Trophoblast cell (in vitro differentiated cells and primary cell): Measurements from ENCODE around the gene TF.

Experiments used
- DNase-seq, 2 donors: peaks; one replicate each; pipeline ENCODE4 v3.0.0-alpha.2; 2016
- H2AFZ ChIP-seq: 2 replicates; pipeline ENCODE4 v1.6.1; 2013; ENCODE audit warnings: low read length, moderate library complexity, mild to moderate bottlenecking; ENCODE audit not compliant: insufficient read depth, poor library complexity
- H2AK5ac ChIP-seq: 2 replicates; pipeline ENCODE4 v1.6.1; 2013; ENCODE audit warnings: mild to moderate bottlenecking, low read length
- H2BK120ac ChIP-seq: 2 replicates; pipeline ENCODE4 v1.6.1; 2013; ENCODE audit warnings: low read length, mild to moderate bottlenecking, moderate library complexity; ENCODE audit not compliant: insufficient read depth, poor library complexity
- H2BK12ac ChIP-seq: 2 replicates; pipeline ENCODE4 v1.6.1; 2013; ENCODE audit warnings: mild to moderate bottlenecking, low read length, moderate library complexity
- H2BK5ac ChIP-seq: 2 replicates; pipeline ENCODE4 v1.6.1; 2013; ENCODE audit warnings: low read length, low read depth, moderate library complexity, mild to moderate bottlenecking; ENCODE audit not compliant: poor library complexity
- H3K14ac ChIP-seq: 2 replicates; pipeline ENCODE4 v1.6.1; 2013; ENCODE audit warnings: mild to moderate bottlenecking, low read length
- H3K18ac ChIP-seq: 2 replicates; pipeline ENCODE4 v1.6.1; 2013; ENCODE audit warnings: mild to moderate bottlenecking, low read length
- H3K23ac ChIP-seq: 2 replicates; pipeline ENCODE4 v1.6.1; 2013; ENCODE audit warnings: low read length
- H3K27ac ChIP-seq: 2 replicates; pipeline ENCODE4 v1.5.1; 2013; ENCODE audit warnings: low read depth, mild to moderate bottlenecking, inconsistent platforms, low read length, moderate library complexity
- H3K27me3 ChIP-seq: 2 replicates; pipeline ENCODE4 v1.6.1; 2013; ENCODE audit warnings: inconsistent platforms, mild to moderate bottlenecking, low read length, moderate library complexity; ENCODE audit not compliant: insufficient read depth
- H3K36me3 ChIP-seq, 2 experiments: 1 replicate in 1 of 2; 2 replicates in 1 of 2; pipeline ENCODE4 v1.6.1; 2013; ENCODE audit warnings: low read length in 2 of 2, mild to moderate bottlenecking in 2 of 2, moderate library complexity in 1 of 2; ENCODE audit not compliant: insufficient read depth in 2 of 2, control insufficient read depth in 1 of 2
- H3K4ac ChIP-seq: 2 replicates; pipeline ENCODE4 v1.6.1; 2013; ENCODE audit warnings: low read depth, mild to moderate bottlenecking, low read length, moderate library complexity
- H3K4me1 ChIP-seq, 2 experiments: 1 replicate in 1 of 2; 2 replicates in 1 of 2; pipeline ENCODE4 v1.6.1; 2013; ENCODE audit warnings: low read length in 2 of 2, mild to moderate bottlenecking in 2 of 2, moderate library complexity in 1 of 2; ENCODE audit not compliant: insufficient read depth in 2 of 2, control insufficient read depth in 1 of 2
- H3K4me2 ChIP-seq: 2 replicates; pipeline ENCODE4 v1.6.1; 2013; ENCODE audit warnings: inconsistent platforms, mild to moderate bottlenecking, low read length, moderate library complexity
- H3K4me3 ChIP-seq: 2 replicates; pipeline ENCODE4 v1.5.1; 2013; ENCODE audit warnings: mild to moderate bottlenecking, low read depth, low read length, inconsistent platforms
- H3K79me1 ChIP-seq: one replicate; pipeline ENCODE4 v1.6.1; 2013; ENCODE audit warnings: low read length
- H3K79me2 ChIP-seq: 2 replicates; pipeline ENCODE4 v1.6.1; 2013; ENCODE audit warnings: low read length, mild to moderate bottlenecking; ENCODE audit not compliant: control insufficient read depth, insufficient read depth, poor library complexity
- H3K9ac ChIP-seq: 2 replicates; pipeline ENCODE4 v1.6.1; 2013; ENCODE audit warnings: mild to moderate bottlenecking, low read length
- H3K9me3 ChIP-seq: 2 replicates; pipeline ENCODE4 v1.6.1; 2013; ENCODE audit warnings: low read depth, mild to moderate bottlenecking, control low read depth, inconsistent platforms, low read length; ENCODE audit not compliant: insufficient read depth
- H4K12ac ChIP-seq: 2 replicates; pipeline ENCODE4 v1.6.1; 2013; ENCODE audit warnings: low read depth, mild to moderate bottlenecking, low read length, moderate library complexity
- H4K8ac ChIP-seq: 2 replicates; pipeline ENCODE4 v1.6.1; 2013; ENCODE audit warnings: low read depth, mild to moderate bottlenecking, low read length, moderate library complexity
- H4K91ac ChIP-seq: one replicate; pipeline ENCODE4 v1.6.1; 2013; ENCODE audit warnings: low read depth, mild to moderate bottlenecking, low read length, moderate library complexity
- WGBS: extraction: QIAGEN DNeasy Blood & Tissue Kit; methylation state at CpG from one replicate; pipeline ENCODE4 v1.1.7; 2013; ENCODE audit warnings: missing lambda C conversion rate; ENCODE audit not compliant: insufficient read length, insufficient coverage; ENCODE audit errors: extremely low coverage; 5-methylcytosine and 5-hydroxymethylcytosine counted together

The TF gene

GRCh38 chr3:133781570-133781969 is 35.4 kb downstream of the TF start:
- no peak overlapping the region for H2AK5ac ChIP-seq
- no peak overlapping the region for H4K8ac ChIP-seq
- H2BK120ac ChIP-seq: no peak overlapping the region
- no peak overlapping the region for H3K23ac ChIP-seq
- H4K12ac ChIP-seq: no peak overlapping the region
- peaks cover 4% of the 10 kb centered on the region for H3K9me3 ChIP-seq
- no peak overlapping the region for H3K4me2 ChIP-seq
- H2AFZ ChIP-seq: no peak overlapping the region
- H3K4me1 ChIP-seq: no peaks in the 10 kb centered on the region
- no peaks in the 10 kb centered on the region for H3K79me1 ChIP-seq
- no peak overlapping the region for H3K14ac ChIP-seq
- no peak for DNase-seq
- H3K18ac ChIP-seq: no peak overlapping the region
- H3K27me3 ChIP-seq: no peaks in the 10 kb centered on the region
- H3K79me2 ChIP-seq: no peaks in the 10 kb centered on the region
- H3K36me3 ChIP-seq: no peaks in the 10 kb centered on the region
- H2BK5ac ChIP-seq: no peak overlapping the region
- no peak overlapping the region for H3K9ac ChIP-seq
- H3K4me3 ChIP-seq: no peak overlapping the region
- H3K27ac ChIP-seq: no peak overlapping the region
- no peak overlapping the region for H4K91ac ChIP-seq
- no peak overlapping the region for H2BK12ac ChIP-seq
- no peak overlapping the region for H3K4ac ChIP-seq

GRCh38 chr3:133782454-133782853 is 36.3 kb downstream of the TF start:
- H3K14ac ChIP-seq: no peak overlapping the region
- H3K79me2 ChIP-seq: no peaks in the 10 kb centered on the region
- H2AFZ ChIP-seq: no peak overlapping the region
- no peak overlapping the region for H3K4me2 ChIP-seq
- peaks cover 4% of the 10 kb centered on the region for H3K9me3 ChIP-seq
- H2BK5ac ChIP-seq: no peak overlapping the region
- no peak overlapping the region for H2AK5ac ChIP-seq
- H2BK12ac ChIP-seq: no peak overlapping the region
- H3K4me1 ChIP-seq: no peaks in the 10 kb centered on the region
- no peak overlapping the region for H3K18ac ChIP-seq
- no peak overlapping the region for H3K4ac ChIP-seq
- no peak overlapping the region for H3K9ac ChIP-seq
- no peak for DNase-seq
- no peaks in the 10 kb centered on the region for H3K36me3 ChIP-seq
- no peak overlapping the region for H2BK120ac ChIP-seq
- no peak overlapping the region for H4K8ac ChIP-seq
- no peak overlapping the region for H4K91ac ChIP-seq
- no peaks in the 10 kb centered on the region for H3K27me3 ChIP-seq
- no peaks in the 10 kb centered on the region for H3K79me1 ChIP-seq
- no peak overlapping the region for H4K12ac ChIP-seq
- no peak overlapping the region for H3K4me3 ChIP-seq
- no peak overlapping the region for H3K27ac ChIP-seq
- WGBS: no CpG with 5 or more reads among the region's 2 CpGs
- H3K23ac ChIP-seq: no peak overlapping the region

- no peak overlapping the region for H3K14ac ChIP-seq
- H3K4me2 ChIP-seq: no peak overlapping the region
- H3K79me2 ChIP-seq: no peaks in the 10 kb centered on the region
- no peak overlapping the region for H4K12ac ChIP-seq
- no peak overlapping the region for H2AK5ac ChIP-seq
- H3K79me1 ChIP-seq: no peaks in the 10 kb centered on the region
- H3K9me3 ChIP-seq: peaks cover 6% of the 10 kb centered on the region
- no peaks in the 10 kb centered on the region for H3K27me3 ChIP-seq
- no peak overlapping the region for H4K91ac ChIP-seq
- H3K18ac ChIP-seq: no peak overlapping the region
- no CpG with 5 or more reads among the region's 32 CpGs for WGBS
- no peak overlapping the region for H2BK5ac ChIP-seq
- no peak overlapping the region for H4K8ac ChIP-seq
- H2BK120ac ChIP-seq: no peak overlapping the region
- H3K4me3 ChIP-seq: no peak overlapping the region
- DNase-seq: no peak
- no peak overlapping the region for H2AFZ ChIP-seq
- no peak overlapping the region for H3K23ac ChIP-seq
- no peak overlapping the region for H3K9ac ChIP-seq
- no peaks in the 10 kb centered on the region for H3K4me1 ChIP-seq
- no peak overlapping the region for H2BK12ac ChIP-seq
- H3K4ac ChIP-seq: no peak overlapping the region
- H3K36me3 ChIP-seq: no peaks in the 10 kb centered on the region
- H3K27ac ChIP-seq: no peak overlapping the region
These were observed 37.6 kb downstream of the TF start for GRCh38 chr3:133783762-133784161.

- Histone ChIP-seq H3K4me1 (no peaks in the 10 kb centered on the region), H3K18ac (no peak overlapping the region), H3K4me3 (no peak overlapping the region)
These were observed 41.8 kb downstream of the TF start for GRCh38 chr3:133788024-133788423.

More at GRCh38 chr3:133788024-133788423, 41.8 kb downstream of the TF start:
- no peaks in the 10 kb centered on the region for H3K36me3 ChIP-seq
- no CpG with 5 or more reads among the region's 2 CpGs for WGBS
- H2AK5ac ChIP-seq: no peak overlapping the region
- peaks cover 5% of the 10 kb centered on the region for H3K9me3 ChIP-seq
- H3K27me3 ChIP-seq: no peaks in the 10 kb centered on the region
- no peak overlapping the region for H3K4me2 ChIP-seq
- no peak overlapping the region for H2BK5ac ChIP-seq
- H3K4ac ChIP-seq: no peak overlapping the region
- no peak overlapping the region for H3K23ac ChIP-seq
- H4K91ac ChIP-seq: no peak overlapping the region
- no peak overlapping the region for H2AFZ ChIP-seq
- H4K8ac ChIP-seq: no peak overlapping the region
- H3K27ac ChIP-seq: no peak overlapping the region
- no peak for DNase-seq
- no peak overlapping the region for H2BK12ac ChIP-seq
- H2BK120ac ChIP-seq: no peak overlapping the region
- H3K79me1 ChIP-seq: no peaks in the 10 kb centered on the region
- H3K79me2 ChIP-seq: no peaks in the 10 kb centered on the region
- H4K12ac ChIP-seq: no peak overlapping the region
- H3K9ac ChIP-seq: no peak overlapping the region
- no peak overlapping the region for H3K14ac ChIP-seq
